GM12891 (cell line): ENCODE results near the gene HES5.

Experiments
- POLR2A ChIP-seq: IDR thresholded peaks from 2 replicates; pipeline ENCODE4 v1.6.1; 2011; ENCODE audit warnings: low read depth, low read length, control low read depth
- TAF1 ChIP-seq: IDR thresholded peaks from 2 replicates; pipeline ENCODE4 v1.6.1; 2011; ENCODE audit warnings: low read depth, low read length, control low read depth

- no peak for TF ChIP-seq POLR2A
- no peak for TF ChIP-seq TAF1
Measured at GRCh38 chr1:2497891-2498290, 32.2 kb downstream of the HES5 start.
